ENCODE results near the gene PDZRN3. TPM values are rescaled to one million over a fixed set of nuclear protein-coding genes. Genes with fewer than 3 reads are reported as not detected.

The PDZRN3 gene
- total RNA-seq, 1 donor from 2014 or later = 4.1 TPM

DNA sequence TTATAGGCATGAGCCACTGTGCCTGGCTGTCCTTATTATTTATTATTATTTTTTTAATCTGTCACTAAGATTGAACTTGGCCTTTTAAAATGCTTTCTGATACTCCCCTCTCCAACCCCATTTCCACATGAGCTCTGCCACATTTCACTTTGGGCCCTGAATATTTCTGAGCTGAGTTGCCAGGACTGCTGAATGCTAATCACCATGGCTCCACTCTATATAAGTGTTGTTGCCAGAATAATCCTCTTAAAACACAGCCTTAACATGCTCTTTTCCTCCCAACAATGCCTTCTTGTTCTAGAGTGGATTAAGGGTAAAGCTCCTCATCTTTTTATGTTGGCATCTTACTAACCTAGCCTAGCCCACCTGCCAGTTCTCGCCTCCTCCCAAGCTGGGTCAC, 124.4 kb downstream of the PDZRN3 start:
- no peaks in the 10 kb centered on the region for H3K36me3 ChIP-seq (ENCODE audit: control insufficient read depth, insufficient read depth, low read length)
- no peak overlapping the region for H3K4me3 ChIP-seq (ENCODE audit: low read depth, low read length)
- H3K27me3 ChIP-seq (ENCODE audit: control insufficient read depth, insufficient read depth, low read length) = peaks cover 2% of the 10 kb centered on the region
- TF ChIP-seq CTCF (IDR thresholded peaks at IDR 0.05; ENCODE audit: insufficient read depth, low read length, poor library complexity, severe bottlenecking) = no peak
- no peak for DNase-seq (ENCODE audit: low read depth)

DNA sequence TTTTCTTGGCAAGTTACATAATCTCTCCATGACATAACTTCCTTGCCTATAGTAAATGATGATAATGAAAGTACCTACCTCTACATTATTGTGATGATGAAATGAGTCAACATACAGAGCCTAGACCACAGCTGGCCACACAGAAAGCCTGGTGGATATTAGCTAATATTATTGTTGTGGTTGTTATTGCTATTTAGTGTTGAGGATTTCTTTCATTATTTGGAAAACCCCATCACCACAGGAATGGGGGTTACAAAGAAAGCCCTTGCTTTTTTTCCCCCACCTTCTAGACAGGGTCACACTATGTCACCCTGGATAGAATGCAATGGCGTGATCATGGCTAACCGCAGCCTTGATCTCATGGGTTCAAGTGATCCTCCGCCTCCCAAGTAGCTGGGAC, 125.0 kb downstream of the PDZRN3 start:
- Histone ChIP-seq H3K27me3 (ENCODE audit: control insufficient read depth, insufficient read depth, low read length) (peaks cover 2% of the 10 kb centered on the region), H3K36me3 (ENCODE audit: control insufficient read depth, insufficient read depth, low read length) (no peaks in the 10 kb centered on the region), H3K4me3 (ENCODE audit: low read depth, low read length) (no peak overlapping the region)
- DNase-seq (ENCODE audit: low read depth) = no peak
- no peak for TF ChIP-seq CTCF (IDR thresholded peaks at IDR 0.05; ENCODE audit: insufficient read depth, low read length, poor library complexity, severe bottlenecking)

DNA sequence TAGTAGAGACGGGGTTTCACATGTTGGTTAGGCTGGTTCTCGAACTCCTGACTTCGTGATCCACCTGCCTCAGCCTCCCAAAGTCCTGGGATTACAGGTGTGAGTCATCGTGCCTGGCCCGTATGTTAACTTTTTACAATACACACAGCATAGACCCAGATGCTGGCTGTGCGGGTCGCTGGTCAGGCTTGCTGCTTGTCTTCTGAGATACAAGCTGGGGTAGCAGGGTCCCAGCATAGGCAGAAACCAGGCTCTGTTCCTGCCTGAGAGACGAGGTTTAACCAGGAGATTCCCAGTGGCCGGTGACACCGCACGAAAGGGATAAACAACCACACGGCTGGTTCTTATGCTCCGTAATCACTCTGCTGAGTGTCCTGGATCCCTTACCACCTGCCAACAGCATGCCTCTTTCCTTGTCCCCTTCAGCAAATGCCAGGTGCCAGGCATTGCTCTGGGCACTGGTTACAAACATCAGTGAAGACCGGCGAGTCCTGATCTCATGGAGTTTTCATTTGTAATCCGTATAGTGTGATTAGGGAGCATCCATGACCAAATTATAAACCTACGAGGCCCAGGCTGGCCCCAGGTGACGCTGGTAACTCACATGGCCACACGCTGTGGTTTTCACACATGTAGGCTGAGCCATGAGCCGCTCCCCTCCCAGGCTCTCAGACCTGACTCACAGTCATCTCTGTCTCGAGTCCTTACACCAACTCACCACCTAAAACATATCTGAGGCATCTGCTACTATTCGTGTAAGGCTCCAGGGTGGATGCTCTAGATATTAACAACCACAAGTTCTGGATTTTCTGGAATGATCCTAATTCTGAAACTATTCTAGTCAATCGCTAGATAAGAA, 125.7 kb downstream of the PDZRN3 start:
- TF ChIP-seq CTCF (IDR thresholded peaks at IDR 0.05; ENCODE audit: insufficient read depth, low read length, poor library complexity, severe bottlenecking) = no peak
- Histone ChIP-seq H3K4me3 (ENCODE audit: low read depth, low read length) (no peak overlapping the region), H3K27me3 (ENCODE audit: control insufficient read depth, insufficient read depth, low read length) (no peaks in the 10 kb centered on the region), H3K36me3 (ENCODE audit: control insufficient read depth, insufficient read depth, low read length) (no peaks in the 10 kb centered on the region)
- DNase-seq (ENCODE audit: low read depth) = no peak

GRCh38 chr3:73497646-73498406, 126.9 kb downstream of the PDZRN3 start:
- no peak overlapping the region for H3K4me3 ChIP-seq (ENCODE audit: low read depth, low read length)
- no peak for TF ChIP-seq CTCF (IDR thresholded peaks at IDR 0.05; ENCODE audit: insufficient read depth, low read length, poor library complexity, severe bottlenecking)
- no peaks in the 10 kb centered on the region for H3K36me3 ChIP-seq (ENCODE audit: control insufficient read depth, insufficient read depth, low read length)
- DNase-seq (ENCODE audit: low read depth) = no peak
- H3K27me3 ChIP-seq (ENCODE audit: control insufficient read depth, insufficient read depth, low read length) = no peaks in the 10 kb centered on the region

DNA sequence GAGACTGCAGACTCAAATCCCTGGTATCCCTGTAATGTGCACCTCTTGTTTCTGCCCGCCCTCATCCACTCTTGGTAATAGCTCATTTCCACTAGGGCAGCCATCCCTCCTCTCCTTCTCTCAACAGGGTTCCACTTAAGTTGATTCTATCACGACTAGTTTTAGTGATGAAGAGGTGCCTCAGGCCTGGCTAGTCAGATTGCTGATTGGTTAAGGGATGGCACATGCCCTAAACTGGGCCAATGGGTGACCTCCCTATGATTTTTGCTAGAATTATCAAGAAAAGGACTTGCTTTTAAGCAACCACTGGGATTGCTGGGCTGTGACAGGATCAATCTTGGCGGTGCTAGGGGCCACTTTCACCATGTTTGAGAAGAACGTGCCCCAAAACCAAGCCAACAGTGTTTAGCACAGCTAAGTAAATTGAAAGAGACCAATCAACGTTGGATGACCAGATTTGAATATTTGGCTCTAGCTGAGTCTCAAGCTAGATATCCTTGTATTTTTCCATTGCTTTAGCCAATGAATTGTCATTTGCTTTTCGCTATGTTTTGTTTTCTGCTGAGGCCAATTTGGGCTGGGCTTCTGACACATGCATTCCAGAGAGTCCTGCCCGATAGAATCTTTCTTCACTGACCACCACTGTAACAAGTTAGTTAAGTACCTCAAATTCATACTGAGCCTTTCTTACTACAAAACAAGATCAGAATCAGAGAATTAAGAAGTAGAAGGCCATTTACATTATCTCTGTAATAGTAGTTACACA, 131.0 kb downstream of the PDZRN3 start:
- no peak for TF ChIP-seq CTCF (IDR thresholded peaks at IDR 0.05; ENCODE audit: insufficient read depth, low read length, poor library complexity, severe bottlenecking)
- no peaks in the 10 kb centered on the region for H3K36me3 ChIP-seq (ENCODE audit: control insufficient read depth, insufficient read depth, low read length)
- DNase-seq (ENCODE audit: low read depth) = no peak
- H3K27me3 ChIP-seq (ENCODE audit: control insufficient read depth, insufficient read depth, low read length) = no peaks in the 10 kb centered on the region
- H3K4me3 ChIP-seq (ENCODE audit: low read depth, low read length) = no peak overlapping the region

All from kidney epithelial cell (primary cell).